Measurements from ENCODE around the gene FBXW7. TPM values are rescaled to one million over a fixed set of nuclear protein-coding genes. Genes with fewer than 3 reads are reported as not detected.
A peak's percentile ranks its signal among the peaks of the same experiment; 100 is the strongest.

Gene FBXW7
- total RNA-seq, 1 experiment from 2014 or later, result 27.1 TPM

DNA sequence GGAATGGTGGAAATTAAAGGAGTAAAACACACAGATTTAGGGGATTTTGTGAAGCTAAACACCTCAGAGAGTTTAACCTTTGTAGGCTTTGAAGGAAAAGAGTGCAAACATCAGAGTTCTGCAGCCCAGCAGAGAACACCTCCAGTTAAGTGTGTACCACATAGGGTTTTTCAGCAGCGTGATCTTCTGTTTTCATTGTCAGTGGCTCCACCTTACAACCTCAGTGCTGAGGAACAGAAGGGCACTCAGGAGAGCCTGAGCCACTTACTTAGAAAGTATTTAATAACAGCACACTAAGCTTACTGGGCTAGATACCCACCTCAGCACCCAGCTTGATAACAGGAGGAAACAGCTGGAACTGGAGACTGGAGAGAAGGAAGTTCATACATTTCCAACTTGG lies 2.0 kb upstream of the FBXW7 start:
- TF ChIP-seq, protein P1, sequence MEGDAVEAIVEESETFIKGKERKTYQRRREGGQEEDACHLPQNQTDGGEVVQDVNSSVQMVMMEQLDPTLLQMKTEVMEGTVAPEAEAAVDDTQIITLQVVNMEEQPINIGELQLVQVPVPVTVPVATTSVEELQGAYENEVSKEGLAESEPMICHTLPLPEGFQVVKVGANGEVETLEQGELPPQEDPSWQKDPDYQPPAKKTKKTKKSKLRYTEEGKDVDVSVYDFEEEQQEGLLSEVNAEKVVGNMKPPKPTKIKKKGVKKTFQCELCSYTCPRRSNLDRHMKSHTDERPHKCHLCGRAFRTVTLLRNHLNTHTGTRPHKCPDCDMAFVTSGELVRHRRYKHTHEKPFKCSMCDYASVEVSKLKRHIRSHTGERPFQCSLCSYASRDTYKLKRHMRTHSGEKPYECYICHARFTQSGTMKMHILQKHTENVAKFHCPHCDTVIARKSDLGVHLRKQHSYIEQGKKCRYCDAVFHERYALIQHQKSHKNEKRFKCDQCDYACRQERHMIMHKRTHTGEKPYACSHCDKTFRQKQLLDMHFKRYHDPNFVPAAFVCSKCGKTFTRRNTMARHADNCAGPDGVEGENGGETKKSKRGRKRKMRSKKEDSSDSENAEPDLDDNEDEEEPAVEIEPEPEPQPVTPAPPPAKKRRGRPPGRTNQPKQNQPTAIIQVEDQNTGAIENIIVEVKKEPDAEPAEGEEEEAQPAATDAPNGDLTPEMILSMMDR (conservative IDR thresholded peaks at IDR 0.05), result no peak
- Histone ChIP-seq H4K20me1 (ENCODE audit: control insufficient read depth, insufficient read depth, insufficient read length) (no peaks in the 10 kb centered on the region), H2AK5ac (ENCODE audit: insufficient read length, low read length) (no peak overlapping the region), H3K4me2 (ENCODE audit: insufficient read depth, insufficient read length, low read length) (peak overlapping the region; percentile 93), H3K23ac (ENCODE audit: insufficient read length, low read depth, low read length) (no peak overlapping the region), H3K56ac (ENCODE audit: insufficient read length, low read depth, low read length) (no peak overlapping the region), H2AFZ (ENCODE audit: low read length) (no peak overlapping the region), H2BK15ac (ENCODE audit: low read depth, low read length) (no peak overlapping the region), H3K27me3 (ENCODE audit: insufficient read depth, low read length) (no peaks in the 10 kb centered on the region), H3K79me1 (ENCODE audit: insufficient read depth, low read depth, low read length, poor library complexity, severe bottlenecking) (peaks cover 4% of the 10 kb centered on the region), H3K9ac (ENCODE audit: extremely low read depth, insufficient read length, low read length) (no peak overlapping the region), H3K23me2 (ENCODE audit: insufficient read length, low read depth, low read length, poor library complexity, severe bottlenecking) (peaks cover 13% of the 10 kb centered on the region), H4K8ac (replicated peaks; ENCODE audit: insufficient read length, low read depth, low read length) (no peak overlapping the region), H3K9me3 (ENCODE audit: control insufficient read depth, low read depth, low read length) (no peaks in the 10 kb centered on the region), H2BK12ac (ENCODE audit: insufficient read length, low read depth, low read length) (no peak overlapping the region), H3K14ac (ENCODE audit: insufficient read depth, low read length) (no peak overlapping the region), H4K5ac (ENCODE audit: insufficient read length, low read depth, low read length) (no peak overlapping the region), H3K4me1 (ENCODE audit: insufficient read depth, low read length) (no peaks in the 10 kb centered on the region), H2BK5ac (ENCODE audit: insufficient read length, low read length) (no peak overlapping the region), H3K4ac (ENCODE audit: low read depth, low read length) (no peak overlapping the region), H2BK20ac (ENCODE audit: low read depth, low read length, poor library complexity, severe bottlenecking) (no peak overlapping the region), H3K18ac (ENCODE audit: insufficient read length, low read depth, low read length) (no peak overlapping the region), H3T11ph (ENCODE audit: low read length) (no peak overlapping the region), H3K79me2 (ENCODE audit: insufficient read depth, low read length) (peaks cover 9% of the 10 kb centered on the region; the same call in 1 of the 2 replicates), H4K91ac (ENCODE audit: insufficient read length, low read depth, low read length) (no peak overlapping the region), H3K27ac (ENCODE audit: insufficient read length, low read depth, low read length) (no peak overlapping the region), H2BK120ac (ENCODE audit: low read depth, low read length, poor library complexity, severe bottlenecking) (no peak overlapping the region)
- Mint-ChIP-seq H3K4me1 (peaks cover 27 to 30% of the 10 kb centered on the region in 2 experiments), H3K4me3 (peak overlapping the region; percentile 98 to 99; a peak in 4 of 5 replicates), H3K27me3 (ENCODE audit: low read depth) (no peaks in the 10 kb centered on the region), H3K36me3 (ENCODE audit: insufficient read depth in 1 of 3, low read depth in 3 of 3) (peaks cover 8 to 19% (median 17%) of the 10 kb centered on the region in 3 experiments), H3K27ac (no peak overlapping the region), H3K9me3 (peaks cover 0 to 2% of the 10 kb centered on the region in 2 experiments; a peak in 4 of 5 replicates)
- no peak for DNase-seq
- WGBS (ENCODE audit: extremely low coverage, insufficient read length, low lambda C conversion rate), result no CpG with 5 or more reads among the region's 1 CpG
